ENCODE data around the gene ISG15.

Gene ISG15

DNA sequence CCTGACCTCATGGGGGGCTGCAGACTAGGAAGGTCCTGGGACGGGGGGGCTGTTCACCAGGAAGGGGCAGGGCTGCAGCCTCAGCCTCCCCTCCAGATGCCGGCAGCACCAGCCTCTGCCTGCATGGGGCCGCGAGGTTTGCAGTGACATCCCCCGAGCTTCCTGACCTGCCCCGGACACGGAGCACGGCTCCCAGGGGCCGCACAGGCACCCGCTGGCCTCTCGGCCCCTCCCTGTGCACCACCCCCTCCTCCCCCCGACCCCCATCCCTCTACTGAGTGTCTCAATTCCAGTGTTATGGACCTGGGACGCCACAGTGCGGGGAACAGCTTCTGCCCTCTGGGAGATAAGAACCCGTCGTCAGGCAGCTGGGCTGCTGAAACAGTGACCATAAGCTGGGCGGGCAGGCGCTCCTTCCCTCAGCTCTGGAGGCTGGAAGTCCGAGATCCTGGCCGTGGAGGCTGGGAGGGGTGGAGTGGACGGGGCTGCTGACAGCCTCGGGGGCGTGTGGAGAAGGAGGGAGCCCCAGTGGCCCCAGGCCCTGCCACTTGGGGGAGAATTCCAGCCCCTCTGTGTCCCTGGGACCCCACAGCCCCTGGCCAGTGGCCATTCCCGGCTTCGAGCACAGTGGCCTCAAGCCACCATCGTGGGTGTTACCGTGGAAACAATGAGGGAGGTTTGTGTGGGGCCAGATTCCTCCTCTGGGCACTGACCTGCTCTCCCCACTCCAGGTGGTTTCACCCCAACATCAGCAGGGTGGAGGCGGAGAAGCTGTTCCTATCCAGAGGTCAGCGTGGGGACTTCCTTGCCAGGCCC, 49.3 kb downstream of the ISG15 start:
- no peak for DNase-seq

DNA sequence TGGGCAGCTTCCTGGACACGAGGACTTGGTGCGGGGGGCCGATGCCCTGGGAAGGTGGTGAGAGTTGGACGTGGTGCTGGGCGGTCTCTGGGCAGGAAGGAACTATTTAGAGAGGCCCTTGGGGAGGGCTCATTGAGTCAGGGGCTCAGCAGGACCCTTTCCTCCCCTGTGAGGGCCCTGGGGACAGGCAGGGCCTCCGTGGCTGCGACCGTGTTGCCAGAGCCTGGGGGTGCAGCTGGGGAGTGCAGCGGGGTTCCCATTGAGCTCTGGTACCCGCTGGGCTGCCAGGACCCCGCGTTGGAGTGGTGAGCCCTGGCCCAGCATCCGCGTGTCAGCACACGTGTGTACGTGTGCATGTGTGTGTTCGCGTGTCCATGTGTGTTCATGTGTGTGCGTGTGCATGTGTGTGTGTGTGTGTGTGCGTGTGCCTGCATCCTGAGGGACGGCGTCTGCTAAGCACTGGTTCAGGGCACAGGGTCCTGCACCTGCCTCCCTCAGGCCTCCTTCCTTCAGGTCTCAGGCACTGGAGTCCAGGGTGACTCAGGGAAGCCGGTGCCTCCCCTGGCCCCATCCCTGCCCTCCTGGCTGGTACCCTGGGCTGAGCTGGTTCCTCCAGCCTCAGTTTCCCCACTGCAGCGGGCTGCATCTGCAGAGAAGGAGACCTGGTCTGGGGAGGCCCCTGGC, 50.1 kb downstream of the ISG15 start:
- DNase-seq: no peak
